GM18498 (cell line): ENCODE data around the gene NKAIN2.
A peak's percentile ranks its signal among the peaks of the same experiment; 100 is the strongest.

Experiments used
- ATAC-seq: cut with Tn5 transposase; IDR thresholded peaks from one replicate; pipeline ENCODE4 v1.9.1; 2021; ENCODE audit warnings: mild to moderate bottlenecking, moderate library complexity; ENCODE audit not compliant: unreplicated experiment

The NKAIN2 gene

GRCh38 chr6:123803504-123804013, at the start of gene NKAIN2:
TSS of gene NKAIN2 (plus strand) at chr6:123803865.
- peak; percentile 42 for ATAC-seq

- no peak for ATAC-seq
These were observed 44.2 kb upstream of the NKAIN2 start for GRCh38 chr6:123759472-123759871.

GRCh38 chr6:123763904-123764303, 39.8 kb upstream of the NKAIN2 start:
- no peak for ATAC-seq

GRCh38 chr6:123764722-123765121, 38.9 kb upstream of the NKAIN2 start:
- ATAC-seq = no peak

- ATAC-seq = no peak
These were observed 34.7 kb upstream of the NKAIN2 start for GRCh38 chr6:123768921-123769320.

GRCh38 chr6:123769431-123769830, 34.2 kb upstream of the NKAIN2 start:
- ATAC-seq = no peak

GRCh38 chr6:123770247-123770949, 33.3 kb upstream of the NKAIN2 start:
- peak; percentile 72 for ATAC-seq

- ATAC-seq = no peak
These were observed 32.5 kb upstream of the NKAIN2 start for GRCh38 chr6:123771126-123771525.

GRCh38 chr6:123777563-123777962, 26.1 kb upstream of the NKAIN2 start:
- ATAC-seq = no peak

GRCh38 chr6:123780021-123780420, 23.6 kb upstream of the NKAIN2 start:
- ATAC-seq = no peak

GRCh38 chr6:123784330-123784729, 19.3 kb upstream of the NKAIN2 start:
- no peak for ATAC-seq

GRCh38 chr6:123785039-123785438, 18.6 kb upstream of the NKAIN2 start:
- ATAC-seq = no peak

- peak; percentile 61 for ATAC-seq
These were observed 15.3 kb upstream of the NKAIN2 start for GRCh38 chr6:123788319-123788718.

GRCh38 chr6:123794190-123794589, 9.5 kb upstream of the NKAIN2 start:
- no peak for ATAC-seq

GRCh38 chr6:123794799-123795198, 8.9 kb upstream of the NKAIN2 start:
- no peak for ATAC-seq

GRCh38 chr6:123801067-123801466, 2.6 kb upstream of the NKAIN2 start:
- ATAC-seq = no peak

- peak; percentile 15 for ATAC-seq
These were observed 1.3 kb upstream of the NKAIN2 start for GRCh38 chr6:123802351-123802696.

GRCh38 chr6:123802697-123803503, 765 bp upstream of the NKAIN2 start:
- peak; percentile 98 for ATAC-seq

- ATAC-seq = no peak
These were observed 535 bp downstream of the NKAIN2 start for GRCh38 chr6:123804014-123804786.

GRCh38 chr6:123804787-123805540, 1.3 kb downstream of the NKAIN2 start:
- ATAC-seq = no peak

GRCh38 chr6:123805921-123806320, 2.3 kb downstream of the NKAIN2 start:
- ATAC-seq = no peak
